ENCODE results near the gene SCIN.
"Not testable (repeated sequence)": the region's sequence is repeated elsewhere in the genome, so short reads cannot be mapped to it uniquely, and the experiment has no call there.

Gene SCIN

GRCh38 chr7:12570534-12571461 lies at the start of gene SCIN:
TSS of gene SCIN (plus strand) at chr7:12570720. CDS start at chr7:12570787, 67 bp downstream.
- DNase-seq (ENCODE audit: low spot score): peak; percentile 64

GRCh38 chr7:12524794-12525386 lies 45.6 kb upstream of the SCIN start:
- DNase-seq (ENCODE audit: low spot score): peak; percentile 55

DNA sequence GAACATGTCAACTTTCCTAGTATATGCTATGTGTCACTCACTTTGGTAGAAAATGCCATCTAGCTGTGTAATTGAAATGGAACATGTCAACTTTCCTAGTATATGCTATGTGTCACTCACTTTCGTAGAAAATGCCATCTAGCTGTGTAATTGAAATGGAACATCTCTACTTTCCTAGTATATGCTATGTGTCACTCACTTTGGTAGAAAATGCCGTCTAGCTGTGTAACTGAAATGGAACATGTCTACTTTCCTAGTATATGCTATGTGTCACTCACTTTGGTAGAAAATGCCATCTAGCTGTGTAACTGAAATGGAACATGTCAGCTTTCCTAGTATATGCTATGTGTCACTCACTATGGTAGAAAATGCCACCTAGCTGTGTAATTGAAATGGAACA lies 43.8 kb upstream of the SCIN start:
- not testable (repeated sequence) for DNase-seq (ENCODE audit: low spot score)

DNA sequence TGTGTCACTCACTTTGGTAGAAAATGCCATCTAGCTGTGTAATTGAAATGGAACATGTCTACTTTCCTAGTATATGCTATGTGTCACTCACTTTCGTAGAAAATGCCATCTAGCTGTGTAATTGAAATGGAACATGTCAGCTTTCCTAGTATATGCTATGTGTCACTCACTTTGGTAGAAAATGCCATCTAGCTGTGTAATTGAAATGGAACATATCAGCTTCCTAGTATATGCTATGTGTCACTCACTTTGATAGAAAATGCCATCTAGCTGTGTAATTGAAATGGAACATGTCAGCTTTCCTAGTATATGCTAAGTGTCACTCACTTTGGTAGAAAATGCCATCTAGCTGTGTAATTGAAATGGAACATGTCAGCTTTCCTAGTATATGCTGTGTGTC lies 42.9 kb upstream of the SCIN start:
- DNase-seq (ENCODE audit: low spot score): not testable (repeated sequence)

- no peak for DNase-seq (ENCODE audit: low spot score)
Measured at GRCh38 chr7:12529971-12530710, 40.4 kb upstream of the SCIN start.

GRCh38 chr7:12531784-12532183 lies 38.7 kb upstream of the SCIN start:
- no peak for DNase-seq (ENCODE audit: low spot score)

- DNase-seq (ENCODE audit: low spot score): no peak
Measured at GRCh38 chr7:12534046-12534445, 36.5 kb upstream of the SCIN start.

DNA sequence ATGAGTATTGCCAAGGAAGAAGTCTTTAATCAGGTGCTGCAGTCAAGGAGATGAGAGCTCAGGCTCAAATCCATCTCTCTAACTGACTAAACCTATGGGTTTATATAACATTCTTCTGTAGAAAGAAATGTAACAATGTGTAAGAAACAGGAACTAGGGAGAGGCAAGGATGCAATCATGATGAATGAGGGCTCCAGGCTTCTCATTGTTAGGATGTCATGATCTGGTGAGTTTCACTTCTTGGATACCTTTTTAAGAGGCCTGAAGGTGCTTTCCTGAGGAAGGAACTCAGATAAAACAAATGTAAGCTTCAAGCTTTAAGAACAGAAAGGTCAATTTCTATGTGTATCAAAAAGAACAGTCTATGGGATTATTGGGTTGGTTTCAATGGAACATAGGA lies 30.8 kb upstream of the SCIN start:
- no peak for DNase-seq (ENCODE audit: low spot score)

DNA sequence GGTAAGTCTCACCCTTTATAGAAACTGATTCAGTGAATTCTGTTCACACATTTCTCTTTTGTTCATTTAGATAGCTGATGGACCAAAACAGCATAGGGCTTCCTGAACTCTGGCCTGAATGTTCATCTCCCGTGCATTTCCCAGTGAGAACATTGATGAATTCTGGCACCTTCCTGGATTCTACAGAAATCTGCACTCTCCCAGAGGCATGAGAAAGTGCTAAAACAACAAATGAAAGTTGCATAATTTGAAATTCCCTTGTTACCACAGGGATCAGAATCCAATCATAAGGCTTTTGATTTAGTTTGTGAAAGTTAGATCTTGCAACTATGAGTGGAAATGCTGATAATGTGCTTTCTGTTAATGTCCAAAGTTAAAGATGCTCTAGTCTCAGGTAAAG lies 29.7 kb upstream of the SCIN start:
- DNase-seq (ENCODE audit: low spot score): no peak

DNA sequence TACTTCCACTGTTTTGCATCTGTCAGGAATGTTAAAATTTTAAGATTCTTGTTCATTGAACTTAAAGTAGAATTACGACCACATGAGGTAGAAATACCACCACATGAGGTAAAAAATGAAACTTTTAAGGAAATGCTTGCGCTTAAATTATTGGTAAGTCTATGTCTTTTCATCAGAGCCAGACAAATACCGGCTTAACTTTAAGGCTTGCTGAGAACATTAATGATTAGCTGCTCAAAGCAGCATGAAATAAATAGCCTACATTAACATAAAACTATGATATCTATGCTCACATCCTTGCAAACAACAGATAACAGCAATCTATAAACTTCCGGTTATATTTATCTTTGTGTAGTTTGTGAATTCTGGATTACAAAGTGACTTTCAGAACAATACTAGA lies 26.9 kb upstream of the SCIN start:
- DNase-seq (ENCODE audit: low spot score): no peak

DNA sequence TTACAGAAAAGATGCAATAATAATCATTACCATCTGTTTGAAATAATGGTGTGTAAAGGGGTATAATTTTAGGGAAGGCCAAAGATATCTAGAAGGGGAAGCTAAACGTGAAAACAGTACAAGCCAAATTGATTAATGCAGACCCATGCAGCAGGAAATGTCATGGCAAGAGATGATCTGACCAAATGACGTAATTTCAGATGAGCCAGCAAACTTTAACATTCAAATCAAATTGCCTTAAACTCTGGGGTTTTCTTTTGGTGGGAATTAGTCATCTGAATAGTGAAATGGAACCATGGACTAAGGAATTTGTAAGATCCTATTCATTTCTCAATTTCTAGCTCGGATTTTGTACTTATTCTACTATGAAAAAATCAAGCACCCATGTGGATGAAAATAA lies 21.4 kb upstream of the SCIN start:
- DNase-seq (ENCODE audit: low spot score): no peak

DNA sequence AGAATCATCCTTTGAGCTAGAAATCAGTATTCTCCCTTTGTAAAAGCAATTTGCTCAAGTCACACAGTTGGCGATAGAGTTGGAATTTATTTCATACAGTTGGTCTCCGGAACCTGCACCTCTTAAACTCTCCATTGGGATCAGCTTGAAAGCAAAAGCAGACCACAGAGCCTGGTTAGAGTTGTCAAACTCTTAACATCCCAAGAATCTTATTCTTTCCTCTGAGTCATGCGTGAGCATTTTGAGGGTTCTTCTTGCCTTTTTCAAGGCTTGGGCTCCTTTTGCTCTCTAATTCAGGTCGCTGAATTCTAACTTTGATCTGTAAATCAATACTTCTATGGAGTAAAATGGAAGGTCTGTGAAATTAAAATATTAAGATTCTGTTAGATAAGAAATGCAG lies 19.6 kb upstream of the SCIN start:
- DNase-seq (ENCODE audit: low spot score): no peak

DNA sequence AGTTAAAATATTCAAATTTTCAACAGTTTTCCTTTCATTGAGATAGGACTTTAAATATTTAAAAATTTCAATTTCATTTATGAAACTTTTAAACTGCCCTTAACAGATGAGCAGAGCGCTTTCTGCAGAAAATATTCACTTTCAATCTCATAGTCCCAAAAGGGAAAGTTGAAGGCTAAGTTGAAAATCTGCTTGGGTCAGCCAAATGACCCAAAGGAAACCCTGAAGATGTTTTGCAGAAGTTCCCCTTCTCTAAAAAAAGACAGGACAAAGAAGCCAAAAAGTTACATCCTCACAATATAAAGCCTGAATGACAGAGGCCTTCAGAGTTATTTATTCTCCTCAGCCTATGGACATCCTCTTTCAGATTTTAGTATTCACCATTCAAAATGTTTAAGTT lies 17.6 kb upstream of the SCIN start:
- no peak for DNase-seq (ENCODE audit: low spot score)

DNA sequence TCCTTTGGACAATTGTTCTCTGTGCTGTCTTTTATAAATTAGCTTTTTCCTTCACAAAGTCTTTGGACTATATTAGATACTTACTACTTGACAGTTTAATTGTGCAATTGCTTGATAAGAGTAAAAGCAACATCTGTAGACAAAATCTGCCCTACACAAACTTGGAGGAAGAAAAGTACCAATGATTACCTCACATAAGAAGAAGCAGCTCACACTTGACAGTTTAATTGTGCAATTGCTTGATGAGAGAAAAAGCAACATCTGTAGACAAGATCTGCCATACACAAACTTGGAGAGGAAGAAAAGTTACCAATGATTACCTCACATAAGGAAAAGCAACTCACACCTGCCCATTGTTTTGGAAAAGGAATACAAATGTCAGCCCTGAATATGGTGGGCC lies 17.1 kb upstream of the SCIN start:
- no peak for DNase-seq (ENCODE audit: low spot score)

- no peak for DNase-seq (ENCODE audit: low spot score)
Measured at GRCh38 chr7:12554351-12554750, 16.2 kb upstream of the SCIN start.

DNA sequence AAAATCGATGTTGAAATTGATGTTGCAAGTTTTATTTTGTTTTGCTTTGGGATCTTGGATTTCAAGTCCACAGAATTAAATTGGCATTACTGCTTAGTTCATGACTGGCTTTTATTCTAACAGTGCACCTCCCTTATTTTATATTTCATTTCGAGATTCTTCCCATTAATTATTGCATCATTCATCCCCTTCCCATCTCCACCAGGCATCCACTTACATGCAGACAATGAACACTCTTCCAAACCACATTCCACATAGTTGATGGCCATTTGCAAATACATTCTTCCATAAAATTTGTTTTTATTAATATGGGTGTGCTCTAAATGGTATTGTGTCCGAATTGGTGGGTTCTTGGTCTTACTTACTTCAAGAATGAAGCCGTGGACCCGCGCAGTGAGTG lies 15.6 kb upstream of the SCIN start:
- DNase-seq (ENCODE audit: low spot score): no peak

GRCh38 chr7:12555695-12556094 lies 14.8 kb upstream of the SCIN start:
- not testable (repeated sequence) for DNase-seq (ENCODE audit: low spot score)

- DNase-seq (ENCODE audit: low spot score): not testable (repeated sequence)
Measured at GRCh38 chr7:12556139-12556792, 14.3 kb upstream of the SCIN start.

DNA sequence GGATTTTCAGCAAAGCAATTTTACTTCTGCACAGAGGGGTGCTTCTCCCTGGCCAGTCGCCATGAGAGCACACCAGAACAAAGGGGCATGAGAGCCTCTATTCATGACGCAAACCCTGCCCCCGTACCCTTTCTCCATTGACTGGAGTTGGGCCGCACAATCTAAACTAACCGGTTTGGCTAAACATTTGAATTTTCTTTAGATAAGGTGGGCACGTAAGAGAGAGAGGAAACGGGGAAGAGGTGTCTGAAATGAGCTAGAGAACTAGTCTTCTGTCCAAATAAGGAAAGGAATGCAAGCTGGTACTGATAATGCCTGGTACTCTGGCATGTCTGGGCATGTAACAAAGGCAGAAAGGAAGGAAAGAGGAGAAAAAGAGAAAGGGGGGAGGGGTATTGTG lies 13.2 kb upstream of the SCIN start:
- DNase-seq (ENCODE audit: low spot score): no peak

DNA sequence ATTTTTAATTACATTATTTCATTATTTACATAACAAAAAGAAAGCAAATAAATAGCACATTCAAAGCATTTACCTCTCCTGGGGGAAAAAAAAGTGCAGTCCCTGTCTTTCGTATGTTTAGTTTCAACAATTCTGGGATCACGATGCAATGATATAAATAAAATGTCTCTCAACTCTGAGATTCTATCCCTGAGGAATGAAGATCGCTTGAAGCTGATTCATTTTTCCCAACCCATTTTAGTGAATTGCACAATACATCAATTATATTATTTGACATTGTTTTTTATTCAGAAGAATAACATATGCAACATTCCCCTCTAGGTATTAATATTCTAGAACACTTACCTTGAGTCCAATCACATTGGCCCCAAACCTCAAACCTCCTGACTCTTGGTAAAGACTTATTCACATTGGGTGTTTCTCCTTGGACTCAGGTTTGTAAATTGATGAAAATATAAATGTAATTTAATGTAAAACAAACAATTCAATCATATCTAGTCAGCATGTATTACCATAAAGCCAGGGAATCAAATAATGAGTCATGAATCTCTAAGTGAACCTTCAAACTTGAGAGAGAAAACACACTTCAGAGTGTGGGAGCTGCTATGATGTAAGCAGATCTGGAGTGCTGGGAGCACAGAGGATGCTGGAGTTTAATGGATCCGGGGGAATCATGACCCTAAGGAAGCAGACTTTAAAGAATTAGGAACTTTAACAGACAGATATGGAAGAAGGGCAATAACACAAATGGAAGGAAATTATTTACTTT lies 5.3 kb upstream of the SCIN start:
- no peak for DNase-seq (ENCODE audit: low spot score)

GRCh38 chr7:12565873-12566272 lies 4.6 kb upstream of the SCIN start:
- DNase-seq (ENCODE audit: low spot score): no peak

- DNase-seq (ENCODE audit: low spot score): no peak
Measured at GRCh38 chr7:12567015-12567414, 3.5 kb upstream of the SCIN start.

Measured in Ammon's horn (tissue), 1 donor.